ENCODE data around the gene SLC26A6.

GRCh38 chr3:48592519-48593087 is 42.7 kb downstream of the SLC26A6 start:
- TF ChIP-seq, protein P1, sequence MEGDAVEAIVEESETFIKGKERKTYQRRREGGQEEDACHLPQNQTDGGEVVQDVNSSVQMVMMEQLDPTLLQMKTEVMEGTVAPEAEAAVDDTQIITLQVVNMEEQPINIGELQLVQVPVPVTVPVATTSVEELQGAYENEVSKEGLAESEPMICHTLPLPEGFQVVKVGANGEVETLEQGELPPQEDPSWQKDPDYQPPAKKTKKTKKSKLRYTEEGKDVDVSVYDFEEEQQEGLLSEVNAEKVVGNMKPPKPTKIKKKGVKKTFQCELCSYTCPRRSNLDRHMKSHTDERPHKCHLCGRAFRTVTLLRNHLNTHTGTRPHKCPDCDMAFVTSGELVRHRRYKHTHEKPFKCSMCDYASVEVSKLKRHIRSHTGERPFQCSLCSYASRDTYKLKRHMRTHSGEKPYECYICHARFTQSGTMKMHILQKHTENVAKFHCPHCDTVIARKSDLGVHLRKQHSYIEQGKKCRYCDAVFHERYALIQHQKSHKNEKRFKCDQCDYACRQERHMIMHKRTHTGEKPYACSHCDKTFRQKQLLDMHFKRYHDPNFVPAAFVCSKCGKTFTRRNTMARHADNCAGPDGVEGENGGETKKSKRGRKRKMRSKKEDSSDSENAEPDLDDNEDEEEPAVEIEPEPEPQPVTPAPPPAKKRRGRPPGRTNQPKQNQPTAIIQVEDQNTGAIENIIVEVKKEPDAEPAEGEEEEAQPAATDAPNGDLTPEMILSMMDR (IDR thresholded peaks at IDR 0.05), result no peak
- TF ChIP-seq POLR2A (IDR thresholded peaks at IDR 0.05), result no peak
